DMS53 treated with DMSO at 0.1 percent for 48 hours (cell line): ENCODE results near the gene RESF1.
A peak's percentile ranks its signal among the peaks of the same experiment; 100 is the strongest.
"Not testable (repeated sequence)": the region's sequence is repeated elsewhere in the genome, so short reads cannot be mapped to it uniquely, and the experiment has no call there.

ENCODE experiments used
- DNase-seq: peaks from one replicate; lab custom pipeline; 2025; ENCODE audit not compliant: unreplicated experiment; lab: John Stamatoyannopoulos, UW

The RESF1 gene

GRCh38 chr12:31959161-31959700 lies at the start of gene RESF1:
Gene RESF1, plus strand, starts transcription at chr12:31959415. Its CDS starts 21,541 bp downstream, at chr12:31980956.
- DNase-seq: peak; percentile 98

GRCh38 chr12:31914927-31915326 lies 44.3 kb upstream of the RESF1 start:
- no peak for DNase-seq

- DNase-seq: no peak
These were observed 43.8 kb upstream of the RESF1 start for GRCh38 chr12:31915446-31915845.

- no peak for DNase-seq
These were observed 36.7 kb upstream of the RESF1 start for GRCh38 chr12:31922341-31923062.

GRCh38 chr12:31923063-31923412 lies 36.2 kb upstream of the RESF1 start:
- no peak for DNase-seq

GRCh38 chr12:31928246-31929026 lies 30.8 kb upstream of the RESF1 start:
- no peak for DNase-seq

- DNase-seq: no peak
These were observed 30.1 kb upstream of the RESF1 start for GRCh38 chr12:31929027-31929526.

- DNase-seq: no peak
These were observed 27.2 kb upstream of the RESF1 start for GRCh38 chr12:31931796-31932715.

GRCh38 chr12:31944299-31944698 lies 14.9 kb upstream of the RESF1 start:
- no peak for DNase-seq

- no peak for DNase-seq
These were observed 11.2 kb upstream of the RESF1 start for GRCh38 chr12:31947971-31948370.

- DNase-seq: not testable (repeated sequence)
These were observed 10.4 kb upstream of the RESF1 start for GRCh38 chr12:31948697-31949359.

- DNase-seq: no peak
These were observed 9.1 kb upstream of the RESF1 start for GRCh38 chr12:31950088-31950487.

- no peak for DNase-seq
These were observed 8.7 kb upstream of the RESF1 start for GRCh38 chr12:31950492-31950891.

- DNase-seq: no peak
These were observed 8.2 kb upstream of the RESF1 start for GRCh38 chr12:31951008-31951407.

- no peak for DNase-seq
These were observed 7.3 kb upstream of the RESF1 start for GRCh38 chr12:31951939-31952338.

- DNase-seq: no peak
These were observed 6.8 kb upstream of the RESF1 start for GRCh38 chr12:31952418-31952817.

- DNase-seq: no peak
These were observed 4.0 kb upstream of the RESF1 start for GRCh38 chr12:31954925-31955858.

- no peak for DNase-seq
These were observed 550 bp upstream of the RESF1 start for GRCh38 chr12:31958569-31959160.
